ENCODE data around the gene VTI1A.
A peak's percentile ranks its signal among the peaks of the same experiment; 100 is the strongest.

The VTI1A gene

DNA sequence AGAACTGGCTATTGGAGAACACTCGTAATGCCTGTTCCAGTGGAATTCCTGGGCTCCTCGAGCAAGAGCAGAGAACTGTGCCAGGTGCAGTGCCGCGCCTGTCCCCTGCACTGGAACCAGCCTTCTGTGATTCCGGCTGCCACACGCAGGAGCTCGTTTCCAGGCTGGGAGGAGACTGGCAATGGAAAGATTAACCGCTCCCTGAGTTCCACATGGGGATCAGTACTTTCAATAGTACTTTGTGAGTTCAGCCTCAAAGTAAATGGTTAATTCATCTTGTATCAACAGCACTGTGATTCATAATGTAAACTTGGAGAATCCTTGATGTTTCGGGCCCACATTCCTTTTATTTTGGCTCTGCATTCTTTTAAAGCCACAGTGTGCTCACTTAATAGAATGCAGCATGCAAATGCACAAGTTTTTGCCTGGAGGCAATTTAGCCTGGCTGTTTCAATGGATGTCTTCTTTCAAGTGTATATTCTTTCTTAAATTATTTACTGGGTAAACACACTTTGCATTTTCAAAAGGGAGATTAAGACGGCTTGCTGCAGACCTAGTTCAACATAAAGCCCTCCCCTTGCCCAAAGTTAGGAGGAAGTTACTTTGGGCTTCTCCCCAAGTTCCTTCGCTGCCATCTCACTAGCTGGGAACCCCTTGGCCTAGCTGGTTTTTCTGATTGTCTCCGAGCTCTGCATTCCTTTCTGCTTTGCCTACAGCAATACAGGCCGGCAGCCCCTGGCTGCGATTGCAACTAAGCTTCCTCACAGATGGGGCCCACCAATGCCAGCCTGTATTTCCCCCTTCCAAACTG, 364.9 kb downstream of the VTI1A start:
- peak; percentile 60 for DNase-seq (ENCODE audit: low read depth)

DNA sequence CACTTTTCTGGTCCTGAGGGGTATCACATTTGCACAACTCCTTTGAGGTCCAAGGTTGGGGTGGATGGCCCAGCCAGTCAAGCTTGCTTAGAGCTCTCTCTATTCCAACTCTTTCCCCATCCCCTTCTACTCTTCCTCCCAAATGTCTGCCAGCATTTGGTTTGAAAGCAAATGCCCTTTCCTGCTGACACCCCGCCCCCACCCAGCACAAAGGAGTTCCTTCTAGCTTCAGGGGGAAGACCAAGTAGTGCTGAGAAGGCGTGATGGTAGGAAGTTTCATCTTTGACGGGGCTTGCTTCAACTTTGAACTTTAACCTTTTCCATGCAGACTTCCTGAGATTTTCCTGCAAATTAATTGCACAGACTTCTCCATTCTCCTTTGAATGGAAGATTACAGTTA, 365.6 kb downstream of the VTI1A start:
- no peak for DNase-seq (ENCODE audit: low read depth)

DNA sequence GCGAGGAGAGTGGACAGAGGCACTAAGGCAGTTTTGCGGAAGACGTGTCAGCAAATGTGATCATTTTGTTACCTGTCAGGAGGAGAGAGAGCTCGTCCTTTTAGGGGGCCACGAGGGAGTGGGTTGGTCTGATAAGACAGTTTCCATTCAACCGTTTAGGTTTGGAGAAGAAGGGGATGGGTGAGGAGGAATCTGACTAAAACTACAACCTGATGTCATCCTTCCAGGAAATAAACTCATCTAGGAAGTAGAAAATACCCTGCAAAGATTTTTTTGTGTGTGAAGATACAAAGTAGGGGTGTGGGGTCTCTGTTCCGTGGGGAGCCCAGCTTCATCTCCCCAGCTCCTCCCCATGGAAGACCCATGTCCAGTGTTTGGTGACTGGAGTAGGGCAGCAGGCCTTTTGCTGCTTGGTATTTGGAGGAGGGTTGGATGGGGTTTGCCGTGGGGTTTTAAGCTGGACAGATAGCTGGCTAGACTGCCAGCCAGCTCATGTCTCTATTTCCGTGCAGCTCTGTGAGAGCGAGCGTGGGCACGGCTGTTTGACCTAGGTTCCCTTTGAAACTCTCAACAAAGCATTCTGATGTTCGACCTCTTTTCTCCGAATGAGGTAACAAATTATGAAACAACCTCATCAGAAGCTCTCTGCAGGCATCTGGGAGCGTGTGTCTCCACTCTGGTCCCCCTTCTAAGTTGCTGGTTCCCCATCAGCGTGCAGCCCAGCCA, 367.0 kb downstream of the VTI1A start:
- no peak for DNase-seq (ENCODE audit: low read depth)

DNA sequence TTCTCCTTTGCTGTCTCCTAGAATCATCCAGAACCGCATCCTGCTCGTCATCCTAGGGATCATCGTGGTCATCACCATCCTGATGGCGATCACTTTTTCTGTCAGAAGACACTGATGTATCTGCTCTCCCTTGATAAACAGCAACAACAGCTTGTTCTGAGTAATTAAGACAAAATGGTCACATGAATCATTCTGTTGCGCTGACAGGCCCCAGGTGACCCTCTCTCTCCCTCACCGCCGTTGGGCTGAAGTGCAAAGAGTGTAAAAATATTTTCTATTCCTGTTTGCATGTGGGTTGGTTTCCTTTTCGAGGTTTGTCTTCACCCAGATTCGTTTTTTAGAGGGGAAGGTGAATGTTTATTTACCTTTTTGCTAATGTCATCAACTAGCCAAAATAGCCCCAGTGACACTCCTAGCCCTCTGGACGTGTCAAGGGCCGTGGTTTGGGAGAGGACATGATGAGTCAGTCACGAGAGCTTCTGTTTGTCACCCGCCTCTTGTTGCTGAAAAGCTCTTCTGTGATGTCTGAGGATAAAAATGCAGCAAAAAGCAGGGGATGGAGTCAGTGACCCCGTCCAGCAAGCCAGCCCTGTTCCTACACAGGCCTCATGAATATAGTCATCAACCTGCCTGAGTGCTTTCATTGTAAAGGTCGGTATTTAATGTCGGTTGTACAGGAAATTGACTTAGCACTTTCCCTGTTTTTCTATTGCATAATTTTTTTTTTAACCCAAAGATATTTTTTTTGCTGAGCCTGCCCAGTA, 368.4 kb downstream of the VTI1A start:
- peak; percentile 2 for DNase-seq (ENCODE audit: low read depth)

DNA sequence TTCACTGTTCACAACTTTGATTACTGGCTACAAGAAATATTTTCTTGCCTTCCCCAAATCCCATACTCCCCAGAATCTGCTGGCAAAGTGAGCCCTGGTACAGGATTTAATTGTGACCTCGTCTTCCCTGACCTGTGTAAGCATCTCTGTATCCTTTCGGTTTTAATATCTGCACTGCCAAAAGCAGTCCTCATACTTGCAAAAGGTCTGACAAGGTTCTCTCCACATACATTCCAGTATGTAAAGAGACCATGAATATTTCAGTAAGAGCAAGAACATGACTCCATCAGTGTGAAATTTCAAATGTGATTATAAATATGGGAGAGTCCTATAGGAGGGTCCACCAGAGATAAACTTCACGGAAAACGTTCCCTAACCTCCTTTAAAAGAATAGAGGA, 369.0 kb downstream of the VTI1A start:
- DNase-seq (ENCODE audit: low read depth) = no peak

DNA sequence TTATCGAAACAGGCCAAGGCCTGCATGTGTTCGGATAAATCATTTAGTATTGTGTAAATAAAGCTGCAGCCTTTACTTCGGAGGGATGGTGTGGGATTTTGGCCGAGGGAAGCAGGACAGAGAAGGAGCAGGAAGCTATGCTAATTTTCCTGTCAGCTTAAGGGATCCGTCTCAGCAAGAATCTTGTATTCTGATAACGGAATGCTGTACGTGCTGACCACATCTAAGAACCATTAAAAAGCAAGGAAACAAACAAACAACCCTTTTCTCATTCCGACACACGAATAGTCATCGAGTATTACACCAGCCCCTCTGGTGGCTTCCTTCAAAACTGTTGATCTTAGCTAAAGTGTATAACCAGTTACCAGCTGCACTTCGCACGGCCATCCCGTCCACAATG, 369.9 kb downstream of the VTI1A start:
- DNase-seq (ENCODE audit: low read depth) = no peak

DNA sequence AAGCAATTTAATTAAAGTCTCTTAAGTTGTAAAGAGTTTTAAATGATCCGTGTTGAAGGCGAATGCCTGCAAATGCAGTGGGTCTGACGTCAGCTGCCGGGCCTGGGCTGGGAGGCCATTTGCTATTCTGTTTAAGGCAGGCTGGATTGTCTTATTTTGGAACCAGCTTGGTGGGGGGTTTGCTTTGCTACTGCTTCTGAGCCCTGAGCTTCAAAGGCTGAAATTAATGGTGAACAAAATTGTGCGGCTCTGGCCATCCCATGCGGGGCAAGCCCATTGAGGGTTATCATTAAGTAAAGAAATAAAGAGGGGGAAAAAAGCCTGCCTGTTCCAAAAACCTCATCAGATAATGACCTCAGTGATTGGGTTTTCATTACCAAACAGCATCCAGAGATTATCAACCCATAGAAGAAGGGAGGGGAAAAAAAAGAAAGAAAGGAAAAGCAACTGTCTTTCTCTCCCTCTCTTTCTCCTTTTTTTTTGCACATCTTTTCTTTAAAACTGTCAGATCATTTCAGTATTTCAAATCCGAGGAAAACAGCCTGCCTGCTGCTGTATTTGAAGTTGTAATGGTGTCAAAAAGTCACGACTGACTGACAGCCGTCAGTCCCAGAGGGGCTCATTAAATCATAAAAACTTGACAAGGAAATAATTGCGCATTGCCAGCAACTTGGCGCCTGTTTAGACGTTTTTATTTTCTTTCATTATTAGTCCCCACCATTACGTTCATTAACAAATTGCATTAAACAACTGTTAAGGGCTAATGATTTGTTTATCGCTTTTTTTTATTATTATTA, 371.2 kb downstream of the VTI1A start:
- no peak for DNase-seq (ENCODE audit: low read depth)

DNA sequence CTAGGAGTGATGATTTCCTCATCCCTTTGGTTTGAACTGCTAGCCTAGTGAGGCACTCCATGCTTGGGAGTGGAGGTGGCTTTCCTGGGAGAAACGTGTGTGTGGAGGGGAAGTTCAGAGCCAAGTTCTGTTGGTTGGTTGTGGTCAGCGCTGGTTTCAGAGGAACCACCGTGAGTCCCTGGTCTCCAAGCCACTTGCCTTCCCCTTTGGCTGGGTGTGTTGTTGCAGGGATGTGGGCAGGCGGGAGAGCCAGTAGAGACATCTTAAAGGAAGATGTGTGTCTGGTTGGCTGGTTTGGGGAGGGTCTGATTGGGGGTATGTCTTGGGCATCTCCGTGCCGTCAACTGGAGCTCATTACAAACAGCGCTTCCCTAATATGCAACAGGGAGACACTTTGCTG, 372.2 kb downstream of the VTI1A start:
- DNase-seq (ENCODE audit: low read depth) = no peak

DNA sequence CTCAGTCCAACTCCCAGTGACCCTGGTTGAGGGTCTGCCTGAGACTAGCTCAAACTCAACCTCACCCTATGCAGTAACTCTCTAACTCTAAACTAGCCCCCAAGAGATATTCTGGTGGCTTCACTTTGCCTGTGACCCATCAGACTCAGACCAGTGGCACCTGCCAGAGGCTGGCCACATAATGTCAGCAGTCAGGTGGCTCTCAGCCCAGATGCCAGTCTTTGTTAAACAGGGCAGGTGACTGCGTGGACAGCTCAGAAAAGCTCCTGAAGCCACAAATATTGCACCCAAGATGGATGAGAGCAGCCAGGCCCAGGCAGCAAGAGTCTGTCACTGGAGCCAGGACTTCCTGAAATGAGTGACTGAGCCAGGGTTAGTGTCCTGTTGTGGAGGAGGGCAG, 373.3 kb downstream of the VTI1A start:
- DNase-seq (ENCODE audit: low read depth) = no peak

DNA sequence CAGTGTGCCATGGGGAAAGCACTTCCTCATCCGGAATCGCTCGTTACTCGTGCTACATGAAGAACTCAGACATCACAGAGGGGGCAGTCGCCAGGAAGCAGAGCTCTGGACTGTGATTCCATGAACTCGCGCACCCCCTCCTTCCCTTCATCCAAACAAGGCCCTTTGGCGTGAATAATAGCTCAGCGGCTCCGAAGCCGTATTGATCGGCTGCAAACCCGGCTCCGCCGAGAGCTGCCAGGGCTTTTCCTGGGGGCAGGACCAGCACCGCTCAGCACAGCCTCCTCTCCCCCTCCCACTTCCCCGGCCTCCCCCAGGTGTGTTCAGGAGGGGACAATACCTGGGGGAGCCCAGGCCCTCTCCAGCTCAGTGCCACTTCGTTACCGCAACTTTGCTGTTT, 374.0 kb downstream of the VTI1A start:
- no peak for DNase-seq (ENCODE audit: low read depth)

DNA sequence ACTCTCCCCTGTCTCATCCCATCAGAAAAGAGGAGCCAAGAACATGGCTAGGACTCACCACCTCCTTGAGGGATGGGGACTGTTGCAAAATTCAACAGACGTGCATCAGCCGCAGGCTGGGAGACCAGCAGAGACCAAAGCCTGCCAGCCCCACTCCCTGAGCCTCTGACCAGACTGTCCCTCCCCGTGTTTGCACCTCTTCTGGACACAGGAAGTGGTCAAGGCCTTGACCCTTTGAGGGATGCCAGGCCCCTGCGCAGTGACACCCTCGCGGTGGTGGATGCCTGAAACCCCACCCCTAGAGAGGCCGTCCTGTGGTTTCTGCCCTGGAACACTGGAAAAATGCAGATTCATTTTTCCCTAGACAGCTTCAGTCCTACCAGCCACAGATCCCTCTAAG, 374.6 kb downstream of the VTI1A start:
- DNase-seq (ENCODE audit: low read depth) = no peak

DNA sequence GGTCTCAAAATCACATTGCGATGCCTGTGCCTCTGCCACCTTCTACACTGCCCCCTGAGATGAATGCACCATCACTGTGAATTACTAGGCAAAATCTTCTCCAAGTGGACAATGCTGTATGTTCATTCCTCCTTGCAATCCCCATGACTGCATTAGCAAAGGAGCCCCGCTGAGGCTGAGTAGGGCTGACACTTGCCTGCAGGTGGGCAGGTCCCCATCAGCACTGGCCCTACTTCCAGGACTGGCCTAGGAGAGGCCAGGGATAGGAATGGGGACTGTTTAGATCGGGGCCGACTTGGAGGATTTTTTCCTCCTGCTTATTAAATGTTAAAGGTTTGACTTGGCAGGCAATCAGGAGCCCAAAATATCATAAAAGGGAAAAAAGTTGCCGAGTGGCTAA, 376.0 kb downstream of the VTI1A start:
- DNase-seq (ENCODE audit: low read depth) = no peak

DNA sequence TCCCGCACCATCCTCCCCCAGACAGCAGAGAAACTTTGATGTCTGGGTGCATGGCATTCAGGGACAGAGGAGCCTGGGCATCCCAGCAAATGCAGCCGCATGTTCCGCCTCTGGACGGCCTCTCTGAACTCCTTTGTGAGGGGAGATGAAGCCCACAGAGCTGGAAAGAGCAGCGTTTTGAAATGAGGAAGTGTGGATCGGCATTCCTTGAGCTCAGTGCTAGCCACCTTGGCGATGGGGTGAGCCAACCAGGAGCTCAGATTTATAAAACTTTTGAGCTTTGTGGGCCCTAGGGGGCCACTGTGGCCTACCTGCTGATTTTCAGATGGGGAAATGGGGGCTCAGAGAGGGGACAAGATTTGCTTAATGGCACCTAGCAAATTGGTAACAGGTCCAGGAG, 376.6 kb downstream of the VTI1A start:
- DNase-seq (ENCODE audit: low read depth) = no peak

DNA sequence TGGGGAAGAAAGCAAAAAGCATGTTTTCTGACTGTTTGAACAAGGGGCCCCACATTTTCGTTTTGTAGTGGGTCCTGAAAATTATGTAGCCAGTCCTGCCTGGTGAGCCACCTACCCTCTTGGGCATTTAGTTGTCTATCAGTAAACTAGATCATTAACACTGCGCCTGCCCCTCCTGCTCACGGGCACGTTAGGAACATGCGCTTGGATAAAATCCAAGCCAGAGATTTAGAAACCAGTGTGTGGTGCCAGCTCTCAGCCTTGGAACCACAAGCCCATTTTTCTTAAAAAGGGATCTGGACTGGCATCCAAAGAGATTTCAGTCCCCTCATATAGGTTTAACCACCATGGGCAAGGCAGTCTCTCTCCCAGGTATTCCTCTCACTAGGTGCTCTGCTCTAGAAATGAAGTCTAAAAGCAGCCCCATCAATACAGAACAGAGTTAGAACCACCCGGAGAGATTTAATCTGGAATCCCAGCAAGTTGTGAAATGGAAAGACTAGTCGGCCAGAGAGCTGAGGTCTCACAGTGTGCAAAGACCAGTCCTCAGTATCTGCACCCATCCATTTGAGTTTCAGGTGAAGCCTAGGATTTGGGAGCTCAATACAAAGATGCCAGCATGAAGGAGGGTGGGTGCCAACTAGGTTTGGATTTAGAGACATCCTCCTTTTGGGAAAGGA, 379.1 kb downstream of the VTI1A start:
- DNase-seq (ENCODE audit: low read depth) = no peak

DNA sequence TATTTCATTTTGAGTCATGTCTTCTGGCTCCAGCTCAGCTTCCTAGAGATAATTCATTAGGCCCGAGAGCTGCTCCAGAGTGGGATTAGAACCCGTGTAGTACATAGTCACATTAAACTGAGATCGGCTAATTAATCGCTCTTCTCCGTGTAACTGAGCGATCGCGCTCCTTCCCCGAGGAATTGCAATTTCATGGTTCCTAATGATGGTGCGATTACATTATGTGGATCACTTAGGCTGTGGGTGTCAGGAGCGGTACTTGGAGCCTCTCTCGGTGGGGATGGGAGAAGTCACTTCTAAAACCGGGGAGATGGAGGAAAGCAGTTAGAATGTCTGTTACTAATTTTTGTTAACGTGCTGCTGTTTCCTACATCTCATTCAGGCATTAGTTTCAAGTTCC, 380.1 kb downstream of the VTI1A start:
- no peak for DNase-seq (ENCODE audit: low read depth)

DNA sequence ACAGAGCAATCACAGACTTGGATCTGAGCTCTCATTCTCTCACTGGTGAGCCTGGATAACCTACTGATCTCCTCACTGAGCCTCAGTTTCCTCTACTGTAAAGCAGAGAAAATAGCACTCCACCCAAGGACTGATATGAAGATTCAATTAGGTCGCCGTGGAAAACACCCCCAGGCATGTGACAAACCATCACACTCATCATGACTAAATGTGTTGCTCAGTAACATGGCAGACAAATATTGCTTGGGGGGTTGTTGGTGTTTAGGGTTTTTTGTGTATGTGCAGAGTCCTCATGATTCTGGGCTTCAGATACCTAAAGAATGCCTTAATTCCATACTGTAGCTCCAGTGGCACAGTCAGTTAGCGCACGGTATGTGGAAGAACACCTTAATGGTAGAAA, 380.9 kb downstream of the VTI1A start:
- DNase-seq (ENCODE audit: low read depth) = no peak

DNA sequence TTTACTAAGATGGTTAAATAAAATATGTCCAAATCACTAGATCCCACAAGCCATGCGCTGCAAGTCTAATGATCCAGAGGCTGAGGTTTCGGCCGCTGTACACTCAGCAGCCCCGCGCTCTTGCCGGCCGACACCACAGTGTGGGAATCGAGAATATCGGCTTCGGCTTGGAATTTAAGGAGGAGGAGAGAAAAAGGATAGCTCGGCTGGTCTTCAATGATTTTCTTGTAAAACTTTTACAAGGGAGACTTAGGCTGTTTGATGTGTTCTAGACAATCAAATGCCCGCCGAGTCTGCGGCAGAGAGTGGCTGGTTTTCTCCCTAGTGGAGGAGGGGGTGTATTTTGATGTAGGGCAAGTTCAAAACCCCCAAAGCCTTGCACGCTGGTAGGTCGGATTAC, 384.8 kb downstream of the VTI1A start:
- no peak for DNase-seq (ENCODE audit: low read depth)

DNA sequence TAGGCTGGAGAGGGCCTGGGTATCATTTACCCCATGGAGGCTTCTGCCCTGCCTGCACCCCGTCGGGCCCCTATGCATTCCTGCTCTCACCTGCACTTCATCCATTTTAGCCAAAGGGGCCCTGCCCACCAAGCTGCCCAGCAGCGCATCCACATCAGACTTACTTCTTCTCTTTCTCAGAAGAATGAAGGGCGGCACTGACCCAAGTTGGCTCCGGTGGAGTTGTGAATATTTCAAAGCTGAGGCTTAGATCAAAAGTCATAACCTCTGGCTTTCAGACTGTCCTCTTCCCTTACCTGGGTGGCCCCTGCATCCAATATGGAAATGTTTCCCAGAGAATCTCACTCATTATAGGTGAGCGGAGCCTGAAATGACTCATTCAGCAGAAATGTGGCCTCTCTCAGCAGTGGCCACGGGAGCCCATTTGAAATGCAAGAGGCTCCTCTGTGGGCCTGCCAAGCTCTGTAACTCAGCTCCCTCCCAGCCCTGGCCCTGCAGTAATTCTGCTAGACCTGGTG, 385.4 kb downstream of the VTI1A start:
- DNase-seq (ENCODE audit: low read depth) = no peak

DNA sequence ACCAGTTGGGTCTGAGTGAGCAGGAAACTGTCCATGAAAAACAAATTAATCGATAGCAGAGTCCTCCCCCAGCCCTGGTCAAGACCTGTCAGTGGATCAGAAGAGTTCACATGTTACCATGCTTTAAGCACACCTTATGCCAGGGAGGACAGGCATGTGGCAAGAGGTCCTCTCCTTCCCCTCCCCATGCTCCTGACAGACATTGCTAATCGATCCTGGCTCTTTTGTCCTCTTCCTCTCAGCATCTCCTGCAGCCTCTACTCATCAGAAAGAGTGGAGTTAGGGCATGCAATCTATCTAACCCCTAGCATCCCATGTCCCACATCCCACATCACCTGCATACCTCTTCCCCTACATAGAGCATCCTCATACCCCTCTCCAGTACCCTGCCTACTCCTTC, 385.9 kb downstream of the VTI1A start:
- no peak for DNase-seq (ENCODE audit: low read depth)

DNA sequence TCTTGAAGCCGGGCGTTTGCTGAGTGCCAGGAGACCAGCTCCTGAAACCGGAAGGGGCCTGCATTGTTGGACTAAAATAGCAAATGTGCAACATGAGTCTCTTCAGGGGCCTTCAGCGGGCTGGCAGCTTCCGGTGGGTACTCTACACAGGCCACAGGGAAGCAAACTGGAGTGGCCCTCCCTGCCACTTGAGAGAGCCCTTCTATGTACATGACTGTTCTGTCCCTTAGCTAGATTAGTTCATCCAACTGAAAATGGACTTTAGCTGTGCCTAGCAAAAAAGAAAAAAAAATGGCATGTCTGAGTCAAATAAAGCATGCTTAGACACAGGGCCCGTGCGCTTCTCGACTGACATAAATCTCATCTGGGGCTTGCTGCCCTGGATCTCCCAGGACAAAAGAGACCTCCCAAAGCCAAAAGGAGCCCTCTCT, 387.8 kb downstream of the VTI1A start:
- DNase-seq (ENCODE audit: low read depth) = no peak

DNA sequence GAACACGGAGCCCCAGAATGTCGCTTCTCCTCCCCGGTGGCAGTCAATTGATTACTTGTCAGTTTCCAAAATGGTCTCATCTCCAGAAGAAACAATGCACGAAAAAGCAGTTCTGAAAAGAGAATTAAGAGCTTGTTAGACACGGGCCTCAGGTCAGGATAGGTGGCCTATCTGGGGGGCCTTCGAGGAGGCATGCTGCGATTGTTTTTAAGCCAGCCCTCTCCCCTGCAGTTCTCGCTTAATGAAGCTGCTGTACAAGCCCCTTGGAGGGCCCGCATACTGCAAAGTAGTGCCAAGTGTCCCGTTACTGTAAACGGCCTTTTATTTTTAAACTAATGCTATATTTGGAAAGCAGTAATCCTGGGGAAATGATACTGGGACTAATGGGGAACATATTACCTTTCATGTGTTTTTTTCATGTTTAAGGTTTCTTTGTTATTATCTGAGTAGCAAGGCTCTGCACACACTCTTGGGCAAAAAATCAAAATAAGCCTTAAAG, 388.3 kb downstream of the VTI1A start:
- no peak for DNase-seq (ENCODE audit: low read depth)

All from HS-27A (cell line).